ENCODE measurements around the gene PUM2.

GRCh38 chr2:20398956-20399567, 48.4 kb upstream of the PUM2 start:
- TF ChIP-seq POLR2A (IDR thresholded peaks at IDR 0.05; ENCODE audit: low read depth, low read length), result no peak
- no peak for TF ChIP-seq TAF1 (IDR thresholded peaks at IDR 0.05; ENCODE audit: borderline replicate concordance, low read depth, low read length)

All from GM12892 (cell line).